Activated CD8-positive, alpha-beta memory T cell treated with anti-CD3 and anti-CD28 coated beads for 1 hour (primary cell): ENCODE measurements around the gene RENBP.
"Not testable (repeated sequence)": the region's sequence is repeated elsewhere in the genome, so short reads cannot be mapped to it uniquely, and the experiment has no call there.

Source experiments
- DNase-seq, 2 donors: peaks; one replicate each; pipeline ENCODE4 v3.0.0-alpha.2; 2020; ENCODE audit warnings: low read depth in 1 of 2; ENCODE audit errors: extremely low read depth in 1 of 2

Gene RENBP

GRCh38 chrX:153944140-153944799 is at the start of gene RENBP:
TSS of gene RENBP (minus strand) at chrX:153944643. CDS start at chrX:153944610, 33 bp downstream.
- no peak for DNase-seq

- no peak for DNase-seq
Observed at GRCh38 chrX:153993978-153994377, 49.5 kb upstream of the RENBP start.

- DNase-seq: no peak
Observed at GRCh38 chrX:153993079-153993478, 48.6 kb upstream of the RENBP start.

GRCh38 chrX:153992180-153992579 is 47.7 kb upstream of the RENBP start:
- DNase-seq: no peak

GRCh38 chrX:153991013-153991580 is 46.7 kb upstream of the RENBP start:
- DNase-seq: no peak

- no peak for DNase-seq
Observed at GRCh38 chrX:153989973-153990655, 45.7 kb upstream of the RENBP start.

GRCh38 chrX:153988493-153988892 is 44.0 kb upstream of the RENBP start:
- no peak for DNase-seq

- DNase-seq: no peak
Observed at GRCh38 chrX:153984351-153985178, 40.1 kb upstream of the RENBP start.

- no peak for DNase-seq
Observed at GRCh38 chrX:153983321-153983801, 38.9 kb upstream of the RENBP start.

- DNase-seq: peak in 1 of 2 donors; percentile 34
Observed at GRCh38 chrX:153981771-153982533, 37.5 kb upstream of the RENBP start.

- no peak for DNase-seq
Observed at GRCh38 chrX:153981231-153981630, 36.8 kb upstream of the RENBP start.

- not testable (repeated sequence) for DNase-seq
Observed at GRCh38 chrX:153980394-153980793, 36.0 kb upstream of the RENBP start.

GRCh38 chrX:153974726-153975286 is 30.4 kb upstream of the RENBP start:
- DNase-seq: no peak

GRCh38 chrX:153974003-153974725 is 29.7 kb upstream of the RENBP start:
- no peak for DNase-seq

GRCh38 chrX:153973127-153974002 is 28.9 kb upstream of the RENBP start:
- DNase-seq: no peak

- DNase-seq: peak; percentile 71 to 73
Observed at GRCh38 chrX:153972368-153973126, 28.1 kb upstream of the RENBP start, which contains the start of gene TMEM187. TSS of gene TMEM187 (plus strand) at chrX:153972754. CDS start at chrX:153982063, 9,309 bp downstream.
